Adipocyte (in vitro differentiated cells): ENCODE data around the gene ALG1.
"Not testable (repeated sequence)": the region's sequence is repeated elsewhere in the genome, so short reads cannot be mapped to it uniquely, and the experiment has no call there.

Source experiments
- DNase-seq: peaks from one replicate; pipeline ENCODE4 v3.0.0-alpha.2; 2015; ENCODE audit warnings: low read depth
- H3K27me3 ChIP-seq: replicated peaks from 2 replicates; pipeline ENCODE4 v1.7.0; 2013; ENCODE audit warnings: mild to moderate bottlenecking, low read length, moderate library complexity; ENCODE audit not compliant: control insufficient read depth, insufficient read depth
- H3K36me3 ChIP-seq: 2 replicates; pipeline ENCODE4 v1.7.0; 2013; ENCODE audit warnings: low read length, mild to moderate bottlenecking, moderate library complexity; ENCODE audit not compliant: control insufficient read depth, insufficient read depth, severe bottlenecking
- H3K4me1 ChIP-seq: 2 replicates; pipeline ENCODE4 v1.7.0; 2013; ENCODE audit warnings: mild to moderate bottlenecking, low read length, moderate library complexity; ENCODE audit not compliant: control insufficient read depth, insufficient read depth
- H3K4me3 ChIP-seq: 2 replicates; pipeline ENCODE4 v1.7.0; 2013; ENCODE audit warnings: mild to moderate bottlenecking, low read length, moderate library complexity
- H3K9ac ChIP-seq: 2 replicates; pipeline ENCODE4 v1.7.0; 2013; ENCODE audit warnings: mild to moderate bottlenecking, low read length, moderate library complexity
- H3K9me3 ChIP-seq: 2 replicates; pipeline ENCODE4 v1.7.0; 2013; ENCODE audit warnings: mild to moderate bottlenecking, low read length, moderate library complexity; ENCODE audit not compliant: control insufficient read depth

ALG1 gene

GRCh38 chr16:5093081-5093480, 21.4 kb downstream of the ALG1 start:
- not testable (repeated sequence) for DNase-seq, H3K36me3 ChIP-seq, H3K9ac ChIP-seq, H3K4me1 ChIP-seq, H3K4me3 ChIP-seq, H3K9me3 ChIP-seq, H3K27me3 ChIP-seq

GRCh38 chr16:5093746-5094145, 22.1 kb downstream of the ALG1 start:
- H3K27me3 ChIP-seq, H3K36me3 ChIP-seq, H3K4me1 ChIP-seq, H3K9ac ChIP-seq, DNase-seq, H3K9me3 ChIP-seq, H3K4me3 ChIP-seq: not testable (repeated sequence)

GRCh38 chr16:5095145-5095830, 23.6 kb downstream of the ALG1 start:
- H3K9me3 ChIP-seq, DNase-seq, H3K9ac ChIP-seq, H3K27me3 ChIP-seq, H3K36me3 ChIP-seq, H3K4me1 ChIP-seq, H3K4me3 ChIP-seq: not testable (repeated sequence)

- peak overlapping the region; percentile 85 for H3K9ac ChIP-seq
Measured at GRCh38 chr16:5096437-5097060, 24.9 kb downstream of the ALG1 start.

GRCh38 chr16:5097061-5097469, 25.4 kb downstream of the ALG1 start:
- H3K27me3 ChIP-seq, H3K9me3 ChIP-seq, H3K36me3 ChIP-seq, H3K4me1 ChIP-seq: not testable (repeated sequence)
- DNase-seq = peak; percentile 31
- peak overlapping the region; percentile 83 for H3K4me3 ChIP-seq
- peak overlapping the region; percentile 85 for H3K9ac ChIP-seq

More at GRCh38 chr16:5096437-5097060, 24.9 kb downstream of the ALG1 start:
- H3K36me3 ChIP-seq, H3K9me3 ChIP-seq, DNase-seq, H3K27me3 ChIP-seq, H3K4me1 ChIP-seq: not testable (repeated sequence)
- peak overlapping the region; percentile 83 for H3K4me3 ChIP-seq

- H3K36me3 ChIP-seq, H3K4me1 ChIP-seq, H3K9me3 ChIP-seq, H3K27me3 ChIP-seq: not testable (repeated sequence)
- H3K4me3 ChIP-seq = peak within 1 kb of the TSS; percentile 83
- peak; percentile 100 for DNase-seq
- H3K9ac ChIP-seq = peak within 1 kb of the TSS; percentile 85
Measured at GRCh38 chr16:5097470-5098220, 26.0 kb downstream of the ALG1 start, which contains the start of gene EEF2KMT. TSS of gene EEF2KMT (minus strand) at chr16:5097795. CDS start at chr16:5097739, 56 bp downstream.

GRCh38 chr16:5098221-5099159, 26.8 kb downstream of the ALG1 start:
- H3K27me3 ChIP-seq, H3K36me3 ChIP-seq, H3K4me1 ChIP-seq, H3K9me3 ChIP-seq: not testable (repeated sequence)
- Histone ChIP-seq H3K9ac (peak overlapping the region; percentile 75), H3K4me3 (peak overlapping the region; percentile 80)
- DNase-seq = peak; percentile 67

GRCh38 chr16:5099174-5099573, 27.5 kb downstream of the ALG1 start:
- H3K4me3 ChIP-seq, H3K36me3 ChIP-seq, H3K9me3 ChIP-seq, H3K27me3 ChIP-seq, H3K9ac ChIP-seq, H3K4me1 ChIP-seq, DNase-seq: not testable (repeated sequence)

- DNase-seq, H3K36me3 ChIP-seq, H3K4me3 ChIP-seq, H3K9ac ChIP-seq, H3K9me3 ChIP-seq, H3K4me1 ChIP-seq, H3K27me3 ChIP-seq: not testable (repeated sequence)
Measured at GRCh38 chr16:5103296-5104032, 31.8 kb downstream of the ALG1 start.

GRCh38 chr16:5105039-5105438, 33.4 kb downstream of the ALG1 start:
- not testable (repeated sequence) for H3K4me3 ChIP-seq, H3K9ac ChIP-seq, H3K27me3 ChIP-seq, DNase-seq, H3K4me1 ChIP-seq, H3K9me3 ChIP-seq, H3K36me3 ChIP-seq
